ENCODE measurements around the gene RAPH1.

RAPH1 gene

DNA sequence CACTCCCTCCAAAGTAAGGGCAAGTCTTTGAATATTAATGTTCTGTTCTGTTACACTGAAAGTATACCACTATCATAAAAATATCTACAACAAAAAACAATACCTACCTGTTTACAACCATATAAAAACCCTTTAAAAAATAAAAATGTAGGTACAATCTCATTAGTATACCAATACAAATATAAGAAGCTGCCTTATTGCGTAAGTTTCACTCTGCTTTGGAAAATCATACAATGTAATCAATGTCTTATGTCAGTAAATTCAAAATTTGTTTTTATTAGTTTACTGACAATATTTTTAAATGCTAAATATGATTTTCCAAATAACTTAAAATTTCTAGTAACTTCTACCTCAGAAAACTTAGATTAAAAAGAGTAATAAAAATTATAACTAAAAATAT lies 72.8 kb downstream of the RAPH1 start:
- peaks cover 0 to 85% (median 0%) of the 10 kb centered on the region in 11 experiments; a peak in 6 of 22 replicates for H3K36me3 ChIP-seq
- H3K27me3 ChIP-seq, result no peaks in the 10 kb centered on the region
- TF ChIP-seq Cebpa-rat (IDR thresholded peaks at IDR 0.05), result no peak
- no peak overlapping the region for H3K4me3 ChIP-seq
- peaks cover 0 to 20% (median 0%) of the 10 kb centered on the region in 10 experiments; a peak in 6 of 20 replicates for H3K4me1 ChIP-seq
- no peak overlapping the region for H3K27ac ChIP-seq
- no peak overlapping the region for H3K4me2 ChIP-seq
- H3K9me3 ChIP-seq (replicated peaks in 1 of 11), result no peaks in the 10 kb centered on the region
- peaks cover 0 to 40% (median 0%) of the 10 kb centered on the region in 11 experiments; a peak in 1 of 22 replicates for H4K20me1 ChIP-seq
- H3K9ac ChIP-seq, result no peak overlapping the region

DNA sequence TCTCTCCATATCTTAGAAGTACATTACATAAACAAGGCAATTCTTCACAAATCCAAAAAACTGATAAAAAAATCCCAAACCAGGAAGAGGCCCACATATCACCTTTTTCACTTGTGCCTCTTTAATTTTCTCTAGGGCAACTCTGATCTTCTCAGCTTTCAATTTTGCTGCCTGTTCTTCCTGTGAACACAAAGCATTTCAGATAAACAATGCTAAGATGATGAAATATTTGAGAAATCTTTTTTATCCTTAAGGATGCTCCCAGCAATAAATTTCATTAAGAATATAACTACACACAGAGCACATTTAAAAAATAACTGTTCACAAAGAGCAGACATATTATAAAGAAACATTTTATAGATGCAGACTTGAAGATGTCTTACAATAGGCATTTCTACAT lies 73.4 kb downstream of the RAPH1 start:
- peaks cover 0 to 88% (median 0%) of the 10 kb centered on the region in 11 experiments; a peak in 6 of 22 replicates for H3K36me3 ChIP-seq
- peaks cover 0 to 14% (median 0%) of the 10 kb centered on the region in 10 experiments; a peak in 6 of 20 replicates for H3K4me1 ChIP-seq
- no peak for TF ChIP-seq Cebpa-rat (IDR thresholded peaks at IDR 0.05)
- H3K27me3 ChIP-seq, result no peaks in the 10 kb centered on the region
- no peak overlapping the region for H3K4me3 ChIP-seq
- no peaks in the 10 kb centered on the region for H3K9me3 ChIP-seq (replicated peaks in 1 of 11)
- H4K20me1 ChIP-seq, result peaks cover 0 to 40% (median 0%) of the 10 kb centered on the region in 11 experiments; a peak in 1 of 22 replicates
- H3K27ac ChIP-seq, result no peak overlapping the region
- no peak overlapping the region for H3K4me2 ChIP-seq
- H3K9ac ChIP-seq, result no peak overlapping the region

DNA sequence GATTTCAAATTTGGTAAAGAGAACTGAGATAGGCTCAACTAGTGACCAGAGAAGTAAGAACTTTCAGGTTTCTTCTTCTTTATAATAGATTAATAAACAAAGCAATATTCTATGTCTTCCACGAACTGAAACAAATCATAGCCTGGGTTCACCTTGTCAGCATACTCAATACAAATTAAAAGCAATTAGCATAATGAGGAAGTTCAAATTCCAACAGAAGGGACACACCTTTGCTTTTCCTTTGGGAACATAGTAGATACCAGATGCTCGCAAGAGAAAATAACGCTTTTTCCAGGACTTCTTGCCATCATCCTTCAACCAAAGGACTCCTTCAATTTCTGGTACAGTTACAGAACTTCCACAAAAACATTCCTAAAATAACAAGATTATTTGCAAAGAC lies 79.9 kb downstream of the RAPH1 start:
- TF ChIP-seq Cebpa-rat (IDR thresholded peaks at IDR 0.05), result no peak
- peaks cover 0 to 8% (median 0%) of the 10 kb centered on the region in 11 experiments; a peak in 1 of 22 replicates for H4K20me1 ChIP-seq

DNA sequence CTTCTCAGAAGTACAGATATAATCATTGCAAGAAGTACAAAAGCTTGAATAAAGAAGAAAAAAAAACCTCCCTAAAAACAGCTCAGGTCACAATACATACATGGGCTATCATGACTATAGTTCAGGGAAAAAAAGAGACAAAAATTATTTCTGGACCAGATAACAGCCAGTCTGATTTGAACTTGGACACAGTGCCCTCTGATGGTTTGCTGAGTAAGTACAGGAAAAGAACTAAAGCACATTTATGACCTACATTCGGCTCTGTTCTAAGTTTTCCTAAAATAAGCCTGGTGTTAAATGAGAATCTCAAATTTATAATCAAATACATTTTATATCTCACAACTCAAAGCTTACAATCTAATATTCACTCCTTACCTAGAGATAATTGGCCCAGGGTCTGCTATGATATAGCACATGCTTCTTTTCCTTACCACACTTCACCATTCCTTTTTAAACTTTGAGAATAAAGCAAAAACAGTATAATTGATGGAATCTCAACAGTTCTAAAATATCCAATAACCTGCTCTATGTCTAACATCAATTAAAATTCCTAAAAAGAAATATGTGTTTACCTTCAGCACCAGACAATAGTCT lies 81.1 kb downstream of the RAPH1 start:
- Histone ChIP-seq H3K36me3 (peaks cover 0 to 100% (median 0%) of the 10 kb centered on the region in 11 experiments; a peak in 6 of 22 replicates), H3K27ac (no peak overlapping the region), H4K20me1 (peaks cover 0 to 12% (median 0%) of the 10 kb centered on the region in 11 experiments; a peak in 1 of 22 replicates), H3K9me3 (replicated peaks in 1 of 11) (no peaks in the 10 kb centered on the region), H3K4me2 (no peak overlapping the region), H3K4me3 (no peak overlapping the region), H3K4me1 (peaks cover 0 to 23% (median 5%) of the 10 kb centered on the region in 10 experiments; a peak in 9 of 20 replicates), H3K9ac (no peak overlapping the region), H3K27me3 (no peaks in the 10 kb centered on the region)
- TF ChIP-seq Cebpa-rat (IDR thresholded peaks at IDR 0.05), result no peak

More for the DNA sequence above, 79.9 kb downstream of the RAPH1 start:
- no peak overlapping the region for H3K4me3 ChIP-seq
- H3K9me3 ChIP-seq (replicated peaks in 1 of 11), result no peaks in the 10 kb centered on the region
- H3K4me2 ChIP-seq, result no peak overlapping the region
- H3K36me3 ChIP-seq, result peaks cover 0 to 100% (median 0%) of the 10 kb centered on the region in 11 experiments; a peak in 6 of 22 replicates
- 0 out of 22 replicates have a peak overlapping the region, but pooled peaks of 1 of the 11 experiments have one; percentile 19 for H3K9ac ChIP-seq
- peaks cover 0 to 23% (median 5%) of the 10 kb centered on the region in 10 experiments; a peak in 9 of 20 replicates for H3K4me1 ChIP-seq
- H3K27me3 ChIP-seq, result no peaks in the 10 kb centered on the region
- no peak overlapping the region for H3K27ac ChIP-seq

DNA sequence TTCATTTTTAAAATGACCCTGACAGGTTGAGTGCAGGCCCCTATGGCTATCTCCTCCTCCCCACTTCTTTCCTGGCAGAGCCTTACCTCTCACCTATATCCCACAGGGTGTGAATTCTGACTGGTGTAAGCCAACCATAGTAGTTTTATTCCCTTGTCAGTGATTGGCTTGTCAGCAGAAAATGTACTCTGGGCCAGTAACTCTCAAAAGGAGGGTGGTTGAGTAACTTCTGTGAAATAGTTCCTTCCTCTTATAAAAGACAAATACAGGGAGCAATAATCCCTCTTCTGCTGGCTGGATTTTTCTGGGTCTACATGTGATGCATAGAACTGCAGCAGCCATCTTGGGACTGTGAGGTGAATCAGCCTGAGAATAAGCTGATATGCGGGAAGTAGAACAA lies 83.4 kb downstream of the RAPH1 start:
- Histone ChIP-seq H3K4me1 (peaks cover 0 to 27% (median 5%) of the 10 kb centered on the region in 10 experiments; a peak in 9 of 20 replicates), H3K27me3 (no peaks in the 10 kb centered on the region), H3K9me3 (replicated peaks in 1 of 11) (no peaks in the 10 kb centered on the region), H3K9ac (no peak overlapping the region), H4K20me1 (peaks cover 0 to 12% (median 0%) of the 10 kb centered on the region in 11 experiments; a peak in 1 of 22 replicates), H3K4me2 (peak overlapping the region in 4 of 11 experiments; percentile 15 to 47 (median 22); a peak in 7 of 22 replicates), H3K27ac (0 out of 22 replicates have a peak overlapping the region, but pooled peaks of 1 of the 11 experiments have one; percentile 4), H3K36me3 (peaks cover 0 to 100% (median 0%) of the 10 kb centered on the region in 11 experiments; a peak in 7 of 22 replicates), H3K4me3 (no peak overlapping the region)
- TF ChIP-seq Cebpa-rat (IDR thresholded peaks at IDR 0.05), result no peak

DNA sequence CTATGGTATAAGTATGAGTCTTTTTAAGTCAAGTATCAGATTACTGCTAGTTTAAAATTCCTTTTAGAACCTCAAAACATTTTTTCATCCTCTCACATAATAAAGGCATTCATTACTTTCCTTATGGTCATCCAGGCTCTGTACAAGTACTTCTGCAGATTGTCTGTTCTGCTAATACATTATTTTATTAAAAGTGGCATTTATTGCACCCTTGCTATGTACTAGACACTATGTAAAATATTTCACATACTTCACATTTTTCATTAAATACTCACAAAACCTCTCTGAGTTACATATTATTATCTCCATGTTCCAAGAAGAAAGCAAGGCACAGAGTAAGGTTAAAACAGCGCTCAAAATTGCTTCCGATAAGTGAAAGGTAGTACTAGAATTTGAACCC lies 84.1 kb downstream of the RAPH1 start:
- Histone ChIP-seq H4K20me1 (peaks cover 0 to 12% (median 0%) of the 10 kb centered on the region in 11 experiments; a peak in 1 of 22 replicates), H3K9me3 (replicated peaks in 1 of 11) (no peaks in the 10 kb centered on the region), H3K4me3 (no peak overlapping the region), H3K36me3 (peaks cover 0 to 100% (median 0%) of the 10 kb centered on the region in 11 experiments; a peak in 7 of 22 replicates), H3K27me3 (no peaks in the 10 kb centered on the region), H3K9ac (no peak overlapping the region), H3K27ac (no peak overlapping the region), H3K4me2 (peak overlapping the region in 1 of 11 experiments; percentile 47; a peak in 1 of 22 replicates), H3K4me1 (peaks cover 0 to 34% (median 7%) of the 10 kb centered on the region in 10 experiments; a peak in 11 of 20 replicates)
- no peak for TF ChIP-seq Cebpa-rat (IDR thresholded peaks at IDR 0.05)

DNA sequence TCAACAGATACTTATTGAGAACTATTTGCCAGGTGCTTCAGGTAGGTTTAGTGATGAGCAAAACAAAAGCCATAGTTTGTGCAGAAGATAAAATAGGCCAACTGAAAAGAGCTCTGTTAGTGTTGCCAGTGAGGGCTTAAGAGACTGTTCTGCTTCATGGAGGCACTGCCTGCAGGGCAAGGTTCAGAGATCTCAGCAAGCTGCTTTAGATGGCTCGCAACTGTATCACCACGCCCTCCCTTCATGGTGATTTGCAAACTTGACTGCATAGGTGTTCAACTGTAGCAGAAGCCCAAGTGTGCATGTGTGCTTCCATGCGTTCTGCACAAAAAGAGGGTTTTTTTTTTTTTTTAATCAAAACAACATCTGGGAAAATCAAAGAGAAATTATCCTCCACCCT lies 84.5 kb downstream of the RAPH1 start:
- Histone ChIP-seq H4K20me1 (peaks cover 0 to 13% (median 0%) of the 10 kb centered on the region in 11 experiments; a peak in 2 of 22 replicates), H3K9me3 (replicated peaks in 1 of 11) (no peaks in the 10 kb centered on the region), H3K4me1 (peaks cover 0 to 38% (median 8%) of the 10 kb centered on the region in 10 experiments; a peak in 11 of 20 replicates), H3K4me2 (no peak overlapping the region), H3K9ac (no peak overlapping the region), H3K4me3 (no peak overlapping the region), H3K27me3 (no peaks in the 10 kb centered on the region), H3K27ac (no peak overlapping the region), H3K36me3 (peaks cover 0 to 100% (median 0%) of the 10 kb centered on the region in 11 experiments; a peak in 7 of 22 replicates)
- TF ChIP-seq Cebpa-rat (IDR thresholded peaks at IDR 0.05), result no peak

DNA sequence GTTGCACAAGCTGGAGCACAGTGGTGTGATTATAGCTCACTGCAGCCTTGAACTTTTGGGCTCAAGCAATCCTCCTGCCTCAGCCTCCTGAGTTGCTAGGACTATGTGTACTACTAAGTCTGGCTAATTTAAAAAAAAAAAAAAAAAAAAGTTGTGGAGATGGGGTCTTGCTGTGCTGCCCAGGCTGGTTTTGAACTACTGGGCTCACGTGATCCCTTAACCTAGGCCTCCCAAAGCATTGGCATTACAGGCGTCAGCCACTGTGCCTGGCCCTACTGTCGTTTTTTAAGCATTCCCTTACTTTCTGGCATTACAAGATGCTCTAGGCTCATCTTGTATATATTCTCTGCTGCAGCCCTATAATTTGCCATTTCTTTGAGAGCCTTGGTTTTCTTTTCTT lies 88.3 kb downstream of the RAPH1 start:
- H3K27me3 ChIP-seq, result no peaks in the 10 kb centered on the region
- H3K4me3 ChIP-seq, result no peak overlapping the region
- peaks cover 0 to 33% (median 0%) of the 10 kb centered on the region in 11 experiments; a peak in 3 of 22 replicates for H4K20me1 ChIP-seq
- peaks cover 0 to 99% (median 0%) of the 10 kb centered on the region in 11 experiments; a peak in 7 of 22 replicates for H3K36me3 ChIP-seq
- no peak overlapping the region for H3K9ac ChIP-seq
- no peak for TF ChIP-seq Cebpa-rat (IDR thresholded peaks at IDR 0.05)
- no peak overlapping the region for H3K27ac ChIP-seq
- H3K4me1 ChIP-seq, result peaks cover 0 to 27% (median 8%) of the 10 kb centered on the region in 10 experiments; a peak in 11 of 20 replicates
- H3K9me3 ChIP-seq (replicated peaks in 1 of 11), result no peaks in the 10 kb centered on the region
- peak overlapping the region in 3 of 11 experiments; percentile 22 to 57 (median 25); a peak in 4 of 22 replicates for H3K4me2 ChIP-seq

DNA sequence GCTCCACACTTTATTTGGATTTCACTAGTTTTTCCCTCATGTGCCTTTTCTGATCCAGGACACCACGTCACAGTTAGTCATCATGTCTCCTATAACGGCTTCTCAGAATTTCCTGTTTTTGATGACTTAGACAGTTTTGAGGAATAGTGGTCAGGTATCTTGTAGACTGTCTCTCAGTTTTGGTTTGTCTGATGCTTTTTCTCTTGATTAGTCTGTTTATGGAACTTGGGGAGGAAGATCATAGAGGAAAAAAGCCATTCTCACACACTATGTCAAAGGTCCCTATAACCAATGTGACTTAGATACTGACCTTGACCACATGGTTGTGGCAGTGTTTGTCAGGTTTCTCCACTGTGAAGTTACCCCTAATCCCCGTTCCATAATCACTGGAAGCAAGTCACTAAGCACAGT lies 89.0 kb downstream of the RAPH1 start:
- Histone ChIP-seq H3K27me3 (no peaks in the 10 kb centered on the region), H3K4me1 (peaks cover 0 to 20% (median 5%) of the 10 kb centered on the region in 10 experiments; a peak in 10 of 20 replicates), H3K36me3 (peaks cover 0 to 99% (median 0%) of the 10 kb centered on the region in 11 experiments; a peak in 7 of 22 replicates), H3K4me2 (peak overlapping the region in 6 of 11 experiments; percentile 1 to 57 (median 24); a peak in 9 of 22 replicates), H3K27ac (no peak overlapping the region), H3K4me3 (no peak overlapping the region), H3K9ac (no peak overlapping the region), H4K20me1 (peaks cover 0 to 37% (median 0%) of the 10 kb centered on the region in 11 experiments; a peak in 3 of 22 replicates), H3K9me3 (replicated peaks in 1 of 11) (no peaks in the 10 kb centered on the region)
- no peak for TF ChIP-seq Cebpa-rat (IDR thresholded peaks at IDR 0.05)
